Measurements from ENCODE around the gene C10orf90. TPM values are rescaled to one million over a fixed set of nuclear protein-coding genes. Genes with fewer than 3 reads are reported as not detected.

The C10orf90 gene
- total and polyA plus RNA-seq, 2 of the 8 experiments (the other 6 are each of a cell fraction or from before 2014, with no cell fraction given): 0.21 TPM; not detected in 1

DNA sequence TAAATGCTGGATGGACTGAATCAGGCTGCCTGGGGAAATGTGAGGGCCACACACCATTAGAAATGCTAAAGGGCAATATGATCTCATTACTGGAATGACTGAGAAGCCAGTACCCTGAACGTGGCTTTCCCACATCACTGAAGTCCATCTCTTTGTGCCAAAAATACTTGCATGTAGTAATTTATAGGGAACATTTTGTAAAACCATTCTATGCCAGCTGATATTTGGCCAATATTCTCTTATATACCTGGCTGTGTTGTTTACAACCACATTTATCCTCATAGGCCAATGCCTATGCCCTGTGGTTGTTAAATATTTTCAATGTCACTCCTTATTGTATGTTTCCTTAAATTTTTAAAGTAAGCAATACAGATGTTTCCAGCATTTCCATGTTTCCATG is 111.6 kb downstream of the C10orf90 start:
- no peak overlapping the region for H2BK20ac ChIP-seq (ENCODE audit: low read length)
- H4K91ac ChIP-seq (replicated peaks; ENCODE audit: insufficient read length, low read length): no peak overlapping the region
- no peak overlapping the region for H2AK5ac ChIP-seq (ENCODE audit: low read depth, low read length)
- no peak overlapping the region for H4K5ac ChIP-seq (ENCODE audit: insufficient read length, low read depth, low read length)
- no peaks in the 10 kb centered on the region for H3K79me2 ChIP-seq (ENCODE audit: control insufficient read depth in 1 of 2, insufficient read depth in 2 of 2, low read length in 2 of 2)
- ChIA-PET CTCF (ENCODE audit: partially characterized antibody) (interaction anchor here (1.1 to 2.0 kb wide), 2 partner anchors 25 to 65 kb away, joined by 3 to 4 read pairs; no protein-coding TSS in a partner anchor), POLR2A (ENCODE audit: partially characterized antibody) (no interaction called here)
- H3K4ac ChIP-seq (replicated peaks; ENCODE audit: insufficient read length, low read depth, low read length): no peak overlapping the region
- H4K8ac ChIP-seq (ENCODE audit: extremely low read depth, insufficient read depth, low read length): no peak overlapping the region
- no peak overlapping the region for H3K23ac ChIP-seq (ENCODE audit: insufficient read length)
- no peak overlapping the region for H2BK12ac ChIP-seq (ENCODE audit: low read depth, low read length)
- no peak overlapping the region for H2BK5ac ChIP-seq (ENCODE audit: low read depth, low read length)
- H2BK15ac ChIP-seq (ENCODE audit: low read length): no peak overlapping the region
- no peak overlapping the region for H3K27ac ChIP-seq (ENCODE audit: low read depth, low read length)
- no peak overlapping the region for H3K18ac ChIP-seq (ENCODE audit: extremely low read depth, low read length)
- H3K27me3 ChIP-seq (replicated peaks in 1 of 4; ENCODE audit: control insufficient read depth in 3 of 4, extremely low read depth in 1 of 4, insufficient read depth in 3 of 4, low read length in 3 of 4): no peaks in the 10 kb centered on the region
- no peak for DNase-seq (ENCODE audit: low read depth in 1 of 2, low spot score in 2 of 2)
- no peaks in the 10 kb centered on the region for H3K79me1 ChIP-seq (ENCODE audit: low read depth, low read length)
- H3K23me2 ChIP-seq (ENCODE audit: low read depth, low read length): no peaks in the 10 kb centered on the region
- H3K4me3 ChIP-seq (ENCODE audit: extremely low read depth in 1 of 4, insufficient read depth in 2 of 4, low read depth in 3 of 4, low read length in 4 of 4): no peak overlapping the region
- H4K20me1 ChIP-seq (replicated peaks in 1 of 2; ENCODE audit: control insufficient read depth in 1 of 2, insufficient read depth in 2 of 2, low read length in 2 of 2): no peaks in the 10 kb centered on the region
- no peaks in the 10 kb centered on the region for H3K36me3 ChIP-seq (ENCODE audit: control insufficient read depth in 2 of 4, insufficient read depth in 4 of 4, low read length in 3 of 4)
- H3K4me2 ChIP-seq (ENCODE audit: insufficient read depth in 1 of 2, low read depth in 2 of 2, low read length in 2 of 2): no peak overlapping the region
- H2AFZ ChIP-seq (ENCODE audit: low read length): no peak overlapping the region
- no peak overlapping the region for H3K14ac ChIP-seq (ENCODE audit: insufficient read length)
- H3K4me1 ChIP-seq (replicated peaks in 1 of 4; ENCODE audit: control insufficient read depth in 3 of 4, insufficient read depth in 4 of 4, low read length in 3 of 4): peaks cover 0 to 17% (median 9%) of the 10 kb centered on the region in 4 experiments; a peak in 6 of 7 replicates
- H2BK120ac ChIP-seq (replicated peaks; ENCODE audit: low read depth, low read length): no peak overlapping the region
- WGBS, 2 experiments (ENCODE audit: extremely low coverage in 1 of 2, insufficient coverage in 1 of 2, insufficient read length in 1 of 2, insufficient replicate concordance in 2 of 2, low coverage in 1 of 2, low lambda C conversion rate in 2 of 2, missing lambda C conversion rate in 1 of 2): 85% methylated on average over 1 of the region's 1 CpG; no CpG with 5 or more reads in 1 of the 2 experiments
- no peak overlapping the region for H3K56ac ChIP-seq (replicated peaks; ENCODE audit: insufficient read length, low read depth, low read length)
- H3K9me3 ChIP-seq (ENCODE audit: insufficient read depth in 2 of 2, low read depth in 1 of 2, low read length in 1 of 2): no peaks in the 10 kb centered on the region
- H3K9ac ChIP-seq (replicated peaks in 1 of 4; ENCODE audit: extremely low read depth in 1 of 4, low read depth in 3 of 4, low read length in 3 of 4): no peak overlapping the region
- no peak for FAIRE-seq
- TF ChIP-seq TAF1 (IDR thresholded peaks at IDR 0.05; ENCODE audit: low read depth, low read length): no peak
- TF ChIP-seq, protein P1, sequence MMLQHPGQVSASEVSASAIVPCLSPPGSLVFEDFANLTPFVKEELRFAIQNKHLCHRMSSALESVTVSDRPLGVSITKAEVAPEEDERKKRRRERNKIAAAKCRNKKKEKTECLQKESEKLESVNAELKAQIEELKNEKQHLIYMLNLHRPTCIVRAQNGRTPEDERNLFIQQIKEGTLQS (IDR thresholded peaks at IDR 0.05; ENCODE audit: insufficient read depth, low read depth, low read length): no peak
- no peak for TF ChIP-seq EP300 (IDR thresholded peaks at IDR 0.05; ENCODE audit: borderline replicate concordance in 1 of 2, low read depth in 2 of 2, low read length in 2 of 2)
- TF ChIP-seq POLR2A (IDR thresholded peaks at IDR 0.05; ENCODE audit: control extremely low read depth in 1 of 2, low read depth in 2 of 2, low read length in 2 of 2): no peak

Data from H1 (cell line).